ENCODE results near the gene DNM3. TPM values are rescaled to one million over a fixed set of nuclear protein-coding genes. Genes with fewer than 3 reads are reported as not detected.
"Not testable (repeated sequence)": the region's sequence is repeated elsewhere in the genome, so short reads cannot be mapped to it uniquely, and the experiment has no call there.

The DNM3 gene
- polyA plus RNA-seq, 1 donor (not counting 4 experiments of a cell fraction or from before 2014, with no cell fraction given), result 2.0 TPM

DNA sequence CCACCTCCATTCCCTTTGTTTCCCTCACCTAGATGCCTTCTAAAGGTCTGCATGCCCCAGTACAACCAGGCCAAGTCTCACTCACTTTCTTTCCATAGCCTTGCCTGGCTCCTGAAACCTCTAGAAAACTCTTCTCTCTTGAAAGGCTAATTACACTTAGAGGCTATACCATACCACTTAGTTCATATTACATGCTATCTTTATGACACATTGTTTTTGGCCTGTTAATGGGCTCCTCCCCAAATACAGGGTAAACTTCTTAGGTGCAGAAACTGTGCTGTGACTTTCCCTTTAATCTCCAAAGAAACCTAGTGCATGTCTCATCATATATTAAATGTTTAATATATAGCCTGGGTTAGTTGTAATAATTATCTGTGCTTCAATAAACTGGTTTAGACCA is 522.6 kb downstream of the DNM3 start:
- Histone ChIP-seq H3K9me1 (ENCODE audit: control insufficient read depth, extremely low read depth, insufficient read depth, low read length) (no peaks in the 10 kb centered on the region), H3K9me3 (ENCODE audit: control insufficient read depth, low read depth, low read length) (no peaks in the 10 kb centered on the region), H3K4me2 (ENCODE audit: control insufficient read depth, extremely low read depth, insufficient read depth, low read depth, low read length) (no peak overlapping the region), H3K9ac (ENCODE audit: control insufficient read depth, extremely low read depth, insufficient read depth, low read length) (no peak overlapping the region), H3K27ac (ENCODE audit: control insufficient read depth, insufficient read depth, low read length) (no peak overlapping the region), H2AFZ (ENCODE audit: control insufficient read depth, low read length) (no peak overlapping the region), H4K20me1 (ENCODE audit: control insufficient read depth, extremely low read depth, insufficient read depth, low read length) (no peaks in the 10 kb centered on the region), H3K4me3 (ENCODE audit: control insufficient read depth in 2 of 3, extremely low read depth in 1 of 3, insufficient read depth in 2 of 3, low read depth in 1 of 3, low read length in 3 of 3) (no peak overlapping the region), H3K4me1 (ENCODE audit: control insufficient read depth, extremely low read depth, insufficient read depth, low read length) (peaks cover 21% of the 10 kb centered on the region), H3K36me3 (ENCODE audit: control insufficient read depth in 2 of 2, extremely low read depth in 1 of 2, insufficient read depth in 2 of 2, low read length in 2 of 2) (no peaks in the 10 kb centered on the region), H3K79me2 (ENCODE audit: control insufficient read depth, insufficient read depth, low read length) (no peaks in the 10 kb centered on the region), H3K27me3 (ENCODE audit: control insufficient read depth, extremely low read depth, insufficient read depth, low read length) (no peaks in the 10 kb centered on the region)
- dilution Hi-C loops (cut with MboI; ENCODE audit: extremely low pct_ligation_motif_present, low sequenced_read_pairs), result no loop called here
- FAIRE-seq (no peak), DNase-seq (ENCODE audit: low read depth, low spot score) (no peak)
- TF ChIP-seq EZH2 (IDR thresholded peaks at IDR 0.05; ENCODE audit: low read length), result no peak
- TF ChIP-seq, protein P1, sequence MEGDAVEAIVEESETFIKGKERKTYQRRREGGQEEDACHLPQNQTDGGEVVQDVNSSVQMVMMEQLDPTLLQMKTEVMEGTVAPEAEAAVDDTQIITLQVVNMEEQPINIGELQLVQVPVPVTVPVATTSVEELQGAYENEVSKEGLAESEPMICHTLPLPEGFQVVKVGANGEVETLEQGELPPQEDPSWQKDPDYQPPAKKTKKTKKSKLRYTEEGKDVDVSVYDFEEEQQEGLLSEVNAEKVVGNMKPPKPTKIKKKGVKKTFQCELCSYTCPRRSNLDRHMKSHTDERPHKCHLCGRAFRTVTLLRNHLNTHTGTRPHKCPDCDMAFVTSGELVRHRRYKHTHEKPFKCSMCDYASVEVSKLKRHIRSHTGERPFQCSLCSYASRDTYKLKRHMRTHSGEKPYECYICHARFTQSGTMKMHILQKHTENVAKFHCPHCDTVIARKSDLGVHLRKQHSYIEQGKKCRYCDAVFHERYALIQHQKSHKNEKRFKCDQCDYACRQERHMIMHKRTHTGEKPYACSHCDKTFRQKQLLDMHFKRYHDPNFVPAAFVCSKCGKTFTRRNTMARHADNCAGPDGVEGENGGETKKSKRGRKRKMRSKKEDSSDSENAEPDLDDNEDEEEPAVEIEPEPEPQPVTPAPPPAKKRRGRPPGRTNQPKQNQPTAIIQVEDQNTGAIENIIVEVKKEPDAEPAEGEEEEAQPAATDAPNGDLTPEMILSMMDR (optimal IDR thresholded peaks at IDR 0.05 in 1 of 3, IDR thresholded peaks at IDR 0.05 in 1 of 3, conservative IDR thresholded peaks at IDR 0.05 in 1 of 3; ENCODE audit: extremely low read depth in 1 of 3, insufficient read depth in 2 of 3, low read length in 3 of 3), result no peak

DNA sequence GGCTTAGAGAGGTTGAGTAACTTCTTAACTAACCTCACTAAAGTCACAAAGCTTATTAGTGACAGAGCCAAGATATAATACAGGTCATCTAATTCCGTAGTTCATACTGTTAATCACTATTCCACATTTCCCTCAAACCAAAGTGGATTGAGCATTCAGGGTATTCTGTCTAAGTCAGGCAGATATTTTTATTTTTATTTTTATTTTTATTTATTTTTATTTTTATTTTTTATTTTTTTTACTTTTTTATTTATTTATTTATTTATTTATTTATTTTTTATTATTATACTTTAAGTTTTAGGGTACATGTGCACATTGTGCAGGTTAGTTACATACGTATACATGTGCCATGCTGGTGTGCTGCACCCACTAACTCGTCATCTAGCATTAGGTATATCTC is 530.3 kb downstream of the DNM3 start:
- H3K36me3 ChIP-seq (ENCODE audit: control insufficient read depth in 2 of 2, extremely low read depth in 1 of 2, insufficient read depth in 2 of 2, low read length in 2 of 2); H3K4me1 ChIP-seq (ENCODE audit: control insufficient read depth, extremely low read depth, insufficient read depth, low read length); H3K79me2 ChIP-seq (ENCODE audit: control insufficient read depth, insufficient read depth, low read length); H3K9ac ChIP-seq (ENCODE audit: control insufficient read depth, extremely low read depth, insufficient read depth, low read length); H3K27me3 ChIP-seq (ENCODE audit: control insufficient read depth, extremely low read depth, insufficient read depth, low read length); H3K4me2 ChIP-seq (ENCODE audit: control insufficient read depth, extremely low read depth, insufficient read depth, low read depth, low read length); H3K27ac ChIP-seq (ENCODE audit: control insufficient read depth, insufficient read depth, low read length); dilution Hi-C loops (cut with MboI; ENCODE audit: extremely low pct_ligation_motif_present, low sequenced_read_pairs); FAIRE-seq; H3K9me3 ChIP-seq (ENCODE audit: control insufficient read depth, low read depth, low read length); H2AFZ ChIP-seq (ENCODE audit: control insufficient read depth, low read length); DNase-seq (ENCODE audit: low read depth, low spot score); H3K4me3 ChIP-seq (ENCODE audit: control insufficient read depth in 2 of 3, extremely low read depth in 1 of 3, insufficient read depth in 2 of 3, low read depth in 1 of 3, low read length in 3 of 3); H4K20me1 ChIP-seq (ENCODE audit: control insufficient read depth, extremely low read depth, insufficient read depth, low read length); H3K9me1 ChIP-seq (ENCODE audit: control insufficient read depth, extremely low read depth, insufficient read depth, low read length): not testable (repeated sequence)

- dilution Hi-C loops (cut with MboI; ENCODE audit: extremely low pct_ligation_motif_present, low sequenced_read_pairs), result no loop called here
- no peak overlapping the region for H3K4me2 ChIP-seq (ENCODE audit: control insufficient read depth, extremely low read depth, insufficient read depth, low read depth, low read length)
- H4K20me1 ChIP-seq (ENCODE audit: control insufficient read depth, extremely low read depth, insufficient read depth, low read length), result no peaks in the 10 kb centered on the region
These were observed 532.6 kb downstream of the DNM3 start for GRCh38 chr1:172373864-172374263.

More at GRCh38 chr1:172373864-172374263, 532.6 kb downstream of the DNM3 start:
- Histone ChIP-seq H3K9ac (ENCODE audit: control insufficient read depth, extremely low read depth, insufficient read depth, low read length) (no peak overlapping the region), H3K79me2 (ENCODE audit: control insufficient read depth, insufficient read depth, low read length) (no peaks in the 10 kb centered on the region), H2AFZ (ENCODE audit: control insufficient read depth, low read length) (no peak overlapping the region), H3K9me3 (ENCODE audit: control insufficient read depth, low read depth, low read length) (no peaks in the 10 kb centered on the region), H3K27me3 (ENCODE audit: control insufficient read depth, extremely low read depth, insufficient read depth, low read length) (no peaks in the 10 kb centered on the region), H3K27ac (ENCODE audit: control insufficient read depth, insufficient read depth, low read length) (no peak overlapping the region), H3K4me3 (ENCODE audit: control insufficient read depth in 2 of 3, extremely low read depth in 1 of 3, insufficient read depth in 2 of 3, low read depth in 1 of 3, low read length in 3 of 3) (no peak overlapping the region), H3K4me1 (ENCODE audit: control insufficient read depth, extremely low read depth, insufficient read depth, low read length) (peaks cover 5% of the 10 kb centered on the region), H3K9me1 (ENCODE audit: control insufficient read depth, extremely low read depth, insufficient read depth, low read length) (no peaks in the 10 kb centered on the region), H3K36me3 (ENCODE audit: control insufficient read depth in 2 of 2, extremely low read depth in 1 of 2, insufficient read depth in 2 of 2, low read length in 2 of 2) (no peaks in the 10 kb centered on the region)
- DNase-seq (ENCODE audit: low read depth, low spot score) (no peak), FAIRE-seq (no peak)
- TF ChIP-seq EZH2 (IDR thresholded peaks at IDR 0.05; ENCODE audit: low read length), result no peak
- TF ChIP-seq, protein P1 (optimal IDR thresholded peaks at IDR 0.05 in 1 of 3, IDR thresholded peaks at IDR 0.05 in 1 of 3, conservative IDR thresholded peaks at IDR 0.05 in 1 of 3; ENCODE audit: extremely low read depth in 1 of 3, insufficient read depth in 2 of 3, low read length in 3 of 3), result no peak
